Smooth muscle cell (in vitro differentiated cells): ENCODE results near the gene ZNF474. TPM values are rescaled to one million over a fixed set of nuclear protein-coding genes. Genes with fewer than 3 reads are reported as not detected.
A peak's percentile ranks its signal among the peaks of the same experiment; 100 is the strongest.

ENCODE experiments used
- DNase-seq: peaks from one replicate; lab custom pipeline; 2025; ENCODE audit not compliant: unreplicated experiment; lab: John Stamatoyannopoulos, UW
- H2AFZ ChIP-seq: fragments of 200-600 bp; sonication (generic); 2 replicates; pipeline ENCODE4 v1.6.0; 2016; ENCODE audit warnings: antibody characterized with exemption, low read depth, mild to moderate bottlenecking
- H3F3A ChIP-seq: fragments of 200-600 bp; sonication (generic); 2 replicates; pipeline ENCODE4 v1.6.0; 2017; ENCODE audit warnings: antibody characterized with exemption, low read depth
- H3K27ac ChIP-seq: fragments of 200-600 bp; sonication (generic); 2 replicates; pipeline ENCODE4 v1.5.1; 2016; ENCODE audit warnings: low read depth, mild to moderate bottlenecking
- H3K27me3 ChIP-seq: fragments of 200-600 bp; sonication (generic); 2 replicates; pipeline ENCODE4 v1.6.1; 2016; ENCODE audit warnings: low read depth, mild to moderate bottlenecking
- H3K36me3 ChIP-seq: fragments of 200-600 bp; sonication (generic); 2 replicates; pipeline ENCODE4 v1.5.1; 2016; ENCODE audit warnings: low read depth
- H3K4me1 ChIP-seq: fragments of 200-600 bp; sonication (generic); 2 replicates; pipeline ENCODE4 v1.5.1; 2016; ENCODE audit warnings: low read depth
- H3K4me2 ChIP-seq: fragments of 200-600 bp; sonication (generic); 2 replicates; pipeline ENCODE4 v1.6.0; 2016; ENCODE audit warnings: mild to moderate bottlenecking
- H3K4me3 ChIP-seq: fragments of 200-600 bp; sonication (generic); 2 replicates; pipeline ENCODE4 v1.5.1; 2016; ENCODE audit warnings: mild to moderate bottlenecking
- H3K79me2 ChIP-seq: fragments of 200-600 bp; sonication (generic); 2 replicates; pipeline ENCODE4 v1.6.0; 2016; ENCODE audit warnings: low read depth, mild to moderate bottlenecking
- H3K9ac ChIP-seq: fragments of 200-600 bp; sonication (generic); 2 replicates; pipeline ENCODE4 v1.6.0; 2016; ENCODE audit warnings: low read depth
- H3K9me3 ChIP-seq: fragments of 200-600 bp; sonication (generic); replicated peaks from 2 replicates; pipeline ENCODE4 v1.5.1; 2016; ENCODE audit warnings: low read depth
- H4K20me1 ChIP-seq: fragments of 200-600 bp; sonication (generic); 2 replicates; pipeline ENCODE4 v1.6.0; 2016; ENCODE audit warnings: low read depth
- WGBS: methylation state at CpG from one replicate; pipeline ENCODE4 v1.1.7; 2016; ENCODE audit warnings: low lambda C conversion rate; 5-methylcytosine and 5-hydroxymethylcytosine counted together
- polyA plus RNA-seq: library from polyadenylated mRNA; unstranded; fragments of >200 nt; fragmentation: Nextera tagmentation; extraction: Ambion mirVana; gene quantifications from 2 replicates; pipeline ENCODE4 v1.2.1, GENCODE V29; 2016
- total RNA-seq: library from RNA; depleted of rRNA; stranded (reverse); fragments of >200 nt; gene quantifications from 2 replicates; pipeline ENCODE4 v1.2.3, GENCODE V29; 2014
- TF ChIP-seq, protein P1 (sequence below): fragments of 200-600 bp; sonication (generic); IDR thresholded peaks from 2 replicates; pipeline ENCODE4 v1.5.1; 2017; ENCODE audit warnings: borderline replicate concordance, mild to moderate bottlenecking, antibody characterized with exemption; ENCODE audit not compliant: insufficient read depth, poor library complexity, severe bottlenecking

ZNF474 gene
- total and polyA plus RNA-seq, 2 experiments from 2014 or later, result 1.1 to 2.2 TPM

- H3K4me1 ChIP-seq, result peaks cover 10% of the 10 kb centered on the region
- H3K36me3 ChIP-seq, result no peaks in the 10 kb centered on the region
- H3K27ac ChIP-seq, result peak overlapping the region; percentile 90
- no peaks in the 10 kb centered on the region for H4K20me1 ChIP-seq
- no peaks in the 10 kb centered on the region for H3K79me2 ChIP-seq
- peak overlapping the region; percentile 28 for H2AFZ ChIP-seq
- no peak overlapping the region for H3K4me3 ChIP-seq
- H3F3A ChIP-seq, result peaks cover 24% of the 10 kb centered on the region
- H3K4me2 ChIP-seq, result peak overlapping the region; percentile 78
- H3K9ac ChIP-seq, result peak overlapping the region; percentile 63
- TF ChIP-seq, protein P1, sequence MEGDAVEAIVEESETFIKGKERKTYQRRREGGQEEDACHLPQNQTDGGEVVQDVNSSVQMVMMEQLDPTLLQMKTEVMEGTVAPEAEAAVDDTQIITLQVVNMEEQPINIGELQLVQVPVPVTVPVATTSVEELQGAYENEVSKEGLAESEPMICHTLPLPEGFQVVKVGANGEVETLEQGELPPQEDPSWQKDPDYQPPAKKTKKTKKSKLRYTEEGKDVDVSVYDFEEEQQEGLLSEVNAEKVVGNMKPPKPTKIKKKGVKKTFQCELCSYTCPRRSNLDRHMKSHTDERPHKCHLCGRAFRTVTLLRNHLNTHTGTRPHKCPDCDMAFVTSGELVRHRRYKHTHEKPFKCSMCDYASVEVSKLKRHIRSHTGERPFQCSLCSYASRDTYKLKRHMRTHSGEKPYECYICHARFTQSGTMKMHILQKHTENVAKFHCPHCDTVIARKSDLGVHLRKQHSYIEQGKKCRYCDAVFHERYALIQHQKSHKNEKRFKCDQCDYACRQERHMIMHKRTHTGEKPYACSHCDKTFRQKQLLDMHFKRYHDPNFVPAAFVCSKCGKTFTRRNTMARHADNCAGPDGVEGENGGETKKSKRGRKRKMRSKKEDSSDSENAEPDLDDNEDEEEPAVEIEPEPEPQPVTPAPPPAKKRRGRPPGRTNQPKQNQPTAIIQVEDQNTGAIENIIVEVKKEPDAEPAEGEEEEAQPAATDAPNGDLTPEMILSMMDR, result no peak
- no peaks in the 10 kb centered on the region for H3K27me3 ChIP-seq
- WGBS, result 17% methylated on average over 4 of the region's 4 CpGs
- no peak for DNase-seq
- H3K9me3 ChIP-seq, result no peaks in the 10 kb centered on the region
These were observed 34.0 kb downstream of the ZNF474 start for GRCh38 chr5:122163121-122164069.

DNA sequence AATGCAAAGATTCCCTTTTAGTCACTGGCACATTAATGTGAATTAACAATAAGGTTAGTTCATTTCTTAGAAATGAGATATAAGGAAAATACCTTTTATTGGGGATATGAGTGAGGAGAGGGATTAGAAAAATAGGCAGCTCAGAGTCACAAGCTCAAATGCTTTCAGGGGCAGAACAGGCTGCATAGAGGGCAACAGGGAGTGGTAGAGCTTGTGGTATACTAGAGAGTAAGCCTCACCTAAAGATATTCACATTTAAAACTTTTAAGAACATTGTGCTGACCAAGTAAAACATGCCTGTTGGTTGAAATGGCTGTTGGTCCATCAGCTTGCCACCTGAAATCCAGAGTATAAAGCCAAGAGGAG, 34.7 kb downstream of the ZNF474 start:
- TF ChIP-seq, protein P1, result no peak
- H3K9ac ChIP-seq, result peak overlapping the region; percentile 63
- H3K27me3 ChIP-seq, result no peaks in the 10 kb centered on the region
- H3K4me1 ChIP-seq, result peaks cover 10% of the 10 kb centered on the region
- H3K79me2 ChIP-seq, result no peaks in the 10 kb centered on the region
- H2AFZ ChIP-seq, result no peak overlapping the region
- DNase-seq, result no peak
- no peaks in the 10 kb centered on the region for H3K9me3 ChIP-seq
- no peaks in the 10 kb centered on the region for H3K36me3 ChIP-seq
- peak overlapping the region; percentile 90 for H3K27ac ChIP-seq
- H3K4me2 ChIP-seq, result peak overlapping the region; percentile 78
- no peaks in the 10 kb centered on the region for H4K20me1 ChIP-seq
- no peak overlapping the region for H3K4me3 ChIP-seq
- H3F3A ChIP-seq, result peaks cover 24% of the 10 kb centered on the region

- H3K4me3 ChIP-seq, result no peak overlapping the region
- no peak overlapping the region for H2AFZ ChIP-seq
- TF ChIP-seq, protein P1, result no peak
- H3F3A ChIP-seq, result peaks cover 24% of the 10 kb centered on the region
- no peaks in the 10 kb centered on the region for H4K20me1 ChIP-seq
- peaks cover 10% of the 10 kb centered on the region for H3K4me1 ChIP-seq
- no peak overlapping the region for H3K4me2 ChIP-seq
- H3K79me2 ChIP-seq, result no peaks in the 10 kb centered on the region
- H3K9ac ChIP-seq, result no peak overlapping the region
- H3K27ac ChIP-seq, result peak overlapping the region; percentile 90
- 86% methylated on average over 3 of the region's 3 CpGs for WGBS
- H3K9me3 ChIP-seq, result no peaks in the 10 kb centered on the region
- DNase-seq, result no peak
- no peaks in the 10 kb centered on the region for H3K27me3 ChIP-seq
- no peaks in the 10 kb centered on the region for H3K36me3 ChIP-seq
These were observed 35.6 kb downstream of the ZNF474 start for GRCh38 chr5:122164831-122165558.
